HG02623 (cell line): ENCODE results near the gene MEX3A.
"Not testable (repeated sequence)": the region's sequence is repeated elsewhere in the genome, so short reads cannot be mapped to it uniquely, and the experiment has no call there.

ENCODE experiments used
- ATAC-seq: cut with Tn5 transposase; IDR thresholded peaks from one replicate; pipeline ENCODE4 v1.9.1; 2021; ENCODE audit warnings: moderate library complexity; ENCODE audit not compliant: unreplicated experiment

Gene MEX3A

GRCh38 chr1:156081180-156081916, 917 bp downstream of the MEX3A start:
- no peak for ATAC-seq

- ATAC-seq = no peak
Measured at GRCh38 chr1:156080863-156081179, 1.4 kb downstream of the MEX3A start.

GRCh38 chr1:156080241-156080862, 1.9 kb downstream of the MEX3A start:
- no peak for ATAC-seq

GRCh38 chr1:156079762-156080161, 2.5 kb downstream of the MEX3A start:
- no peak for ATAC-seq

DNA sequence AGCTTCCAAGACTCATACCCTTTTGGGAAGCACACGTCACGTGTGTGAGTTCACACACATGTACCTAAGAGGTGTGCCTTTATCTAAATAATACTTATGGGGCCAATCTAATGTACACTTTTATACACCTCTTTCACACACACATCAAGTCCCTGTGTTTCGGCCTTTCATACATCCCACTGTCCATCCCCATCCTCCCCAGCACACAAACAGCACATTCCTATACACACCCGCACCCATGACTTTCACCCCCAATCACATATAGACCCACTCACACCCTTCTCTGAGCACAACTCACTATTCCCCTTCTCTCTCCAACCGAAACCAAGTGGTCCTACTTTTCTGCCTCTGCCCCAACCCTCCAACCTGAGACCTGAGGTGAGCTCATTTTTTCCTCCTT, 3.5 kb downstream of the MEX3A start:
- no peak for ATAC-seq

GRCh38 chr1:156077430-156077760, 4.9 kb downstream of the MEX3A start:
- no peak for ATAC-seq

GRCh38 chr1:156076609-156077429, 5.4 kb downstream of the MEX3A start:
- ATAC-seq = no peak

- no peak for ATAC-seq
Measured at GRCh38 chr1:156075775-156076204, 6.5 kb downstream of the MEX3A start.

DNA sequence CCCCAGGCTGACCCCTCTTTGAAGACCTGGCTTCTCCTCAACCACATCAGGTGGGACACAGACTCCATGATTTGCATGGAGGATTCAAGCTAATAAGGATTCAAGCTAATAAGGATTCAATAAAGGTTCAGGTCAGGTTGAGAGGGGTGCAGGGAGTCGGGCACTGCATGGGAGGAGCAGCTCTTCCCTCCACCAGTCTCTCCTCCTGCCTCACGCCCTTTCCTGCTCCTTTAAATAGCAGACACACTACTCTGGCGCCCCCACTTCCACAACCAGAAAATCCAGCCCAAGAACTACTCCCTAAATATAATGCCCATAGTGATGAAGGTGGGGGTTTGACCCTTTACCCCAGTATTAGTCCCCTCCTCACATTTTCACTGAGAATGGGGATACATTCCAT, 7.1 kb downstream of the MEX3A start:
- no peak for ATAC-seq

DNA sequence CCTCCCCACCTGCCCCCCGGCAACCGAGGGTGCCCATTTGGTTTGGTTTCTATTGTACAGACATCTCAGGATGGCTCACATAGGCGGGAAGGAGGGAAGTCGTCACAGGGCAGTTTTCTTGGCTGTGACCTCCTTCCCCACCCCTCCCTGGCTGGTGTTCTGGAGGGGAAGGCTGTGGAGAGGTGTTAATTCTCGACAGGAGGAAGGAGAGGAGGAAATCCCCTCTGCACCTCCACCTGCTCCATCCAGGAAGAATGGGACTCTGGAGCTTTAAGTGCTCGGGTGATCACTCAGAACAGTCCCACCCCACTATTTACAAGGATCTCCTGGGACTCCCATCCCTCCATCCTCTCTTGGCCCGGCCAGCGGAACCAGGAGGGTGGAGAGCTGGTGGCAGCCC, 7.6 kb downstream of the MEX3A start:
- no peak for ATAC-seq

- ATAC-seq = no peak
Measured at GRCh38 chr1:156073740-156074139, 8.5 kb downstream of the MEX3A start.

DNA sequence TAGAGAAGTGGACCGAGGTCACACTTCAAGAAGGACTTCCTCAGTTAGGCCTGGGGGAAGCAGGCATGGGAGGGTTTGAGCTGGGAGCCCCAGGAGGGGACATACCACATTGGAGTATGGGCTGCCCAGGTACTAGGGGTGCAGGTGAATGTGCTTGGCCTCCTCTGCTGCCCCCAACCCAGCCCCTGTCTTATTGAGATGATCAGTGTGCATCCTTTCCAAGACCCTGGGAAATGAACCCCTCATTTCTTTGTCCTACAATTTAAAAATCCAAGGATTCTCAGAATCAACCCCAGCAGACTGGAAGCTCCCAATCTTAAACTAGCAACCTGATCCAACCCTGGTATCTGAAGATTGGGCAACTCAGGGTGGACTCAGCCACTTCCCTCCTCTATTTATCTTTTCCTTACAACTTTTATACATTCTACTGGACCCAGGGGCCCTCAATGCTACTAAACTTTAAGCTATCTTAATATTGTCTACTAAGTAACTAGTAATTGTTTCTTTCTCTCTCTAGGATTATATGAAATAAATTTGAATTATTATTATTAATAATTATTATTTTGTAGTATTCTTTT, 9.1 kb downstream of the MEX3A start:
- no peak for ATAC-seq

GRCh38 chr1:156072251-156072650, 10.0 kb downstream of the MEX3A start:
- ATAC-seq = no peak

DNA sequence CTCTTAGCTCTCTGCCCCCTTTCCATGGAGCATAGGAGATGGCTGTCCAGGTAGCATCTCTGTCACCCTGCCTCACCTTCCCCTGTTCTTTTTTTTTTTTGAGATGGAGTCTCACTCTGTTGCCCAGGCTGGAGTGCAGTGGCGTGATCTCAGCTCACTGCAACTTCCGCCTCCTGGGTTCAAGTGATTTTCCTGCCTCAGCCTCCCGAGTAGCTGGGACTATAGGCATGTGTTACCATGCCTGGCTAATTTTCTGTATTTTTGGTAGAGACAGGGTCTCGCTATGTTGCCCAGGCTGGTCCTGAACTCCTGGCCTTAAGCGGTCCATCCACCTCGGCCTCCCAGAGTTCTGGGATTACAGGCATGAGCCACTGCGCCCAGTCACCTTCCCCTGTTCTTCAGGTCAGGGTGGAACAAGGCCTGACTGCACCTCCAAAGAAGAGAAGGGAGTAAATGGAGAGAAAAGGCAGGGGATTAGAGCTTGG, 10.9 kb downstream of the MEX3A start:
- ATAC-seq = not testable (repeated sequence)

GRCh38 chr1:156070548-156070947, 11.7 kb downstream of the MEX3A start:
- no peak for ATAC-seq

DNA sequence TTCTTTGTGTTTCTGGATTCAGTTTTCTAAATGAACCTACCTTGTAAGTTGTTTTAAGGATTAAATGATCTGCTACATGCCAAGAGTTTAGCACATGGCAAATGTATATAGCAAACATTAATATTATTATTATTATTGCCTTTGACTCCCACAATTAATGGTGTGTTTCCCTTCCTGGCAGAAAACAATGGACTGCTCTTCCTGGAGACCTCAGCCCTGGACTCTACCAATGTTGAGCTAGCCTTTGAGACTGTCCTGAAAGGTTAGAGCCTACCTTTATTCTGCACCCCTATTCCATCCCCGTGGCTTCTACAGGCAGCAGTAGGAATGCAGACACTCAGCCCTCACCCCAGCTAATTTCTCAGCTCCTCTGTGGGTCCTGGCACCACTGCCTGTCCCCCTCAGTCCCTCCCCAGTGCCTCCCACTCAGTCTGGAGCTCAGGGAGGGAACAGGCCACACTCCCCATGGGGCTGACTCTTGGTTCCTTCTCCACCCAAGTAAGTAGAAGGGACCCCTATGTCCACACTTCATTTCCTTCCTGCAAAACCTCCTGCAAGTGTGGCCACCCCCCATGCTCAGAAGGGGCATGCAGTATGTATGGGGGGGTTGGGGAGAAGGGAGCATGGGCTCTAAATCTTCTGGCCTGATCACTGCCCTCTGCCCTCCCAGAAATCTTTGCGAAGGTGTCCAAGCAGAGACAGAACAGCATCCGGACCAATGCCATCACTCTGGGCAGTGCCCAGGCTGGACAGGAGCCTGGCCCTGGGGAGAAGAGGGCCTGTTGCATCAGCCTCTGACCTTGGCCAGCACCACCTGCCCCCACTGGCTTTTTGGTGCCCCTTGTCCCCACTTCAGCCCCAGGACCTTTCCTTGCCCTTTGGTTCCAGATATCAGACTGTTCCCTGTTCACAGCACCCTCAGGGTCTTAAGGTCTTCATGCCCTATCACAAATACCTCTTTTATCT, 12.5 kb downstream of the MEX3A start:
- ATAC-seq = no peak

DNA sequence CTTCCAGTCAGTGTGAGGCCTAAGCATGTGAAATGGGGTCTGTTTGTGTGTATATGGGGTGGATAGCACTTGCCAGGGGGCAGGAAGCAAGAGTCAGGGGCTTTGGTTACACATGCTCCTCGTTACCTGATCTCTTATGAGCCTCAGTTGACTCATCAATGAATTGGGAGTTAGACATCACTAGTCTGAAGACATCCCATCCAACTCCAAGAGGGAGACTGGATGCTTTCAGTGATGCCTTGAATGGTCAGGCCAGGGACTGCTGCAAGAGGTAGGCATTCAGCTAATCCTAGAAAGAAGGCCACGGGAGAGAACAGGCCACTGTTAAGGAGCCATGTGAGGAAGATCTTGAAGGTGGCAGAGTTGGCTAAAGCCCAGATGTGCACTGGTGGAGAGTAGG, 15.0 kb downstream of the MEX3A start:
- ATAC-seq = no peak

- ATAC-seq = no peak
Measured at GRCh38 chr1:156065871-156066270, 16.4 kb downstream of the MEX3A start.

DNA sequence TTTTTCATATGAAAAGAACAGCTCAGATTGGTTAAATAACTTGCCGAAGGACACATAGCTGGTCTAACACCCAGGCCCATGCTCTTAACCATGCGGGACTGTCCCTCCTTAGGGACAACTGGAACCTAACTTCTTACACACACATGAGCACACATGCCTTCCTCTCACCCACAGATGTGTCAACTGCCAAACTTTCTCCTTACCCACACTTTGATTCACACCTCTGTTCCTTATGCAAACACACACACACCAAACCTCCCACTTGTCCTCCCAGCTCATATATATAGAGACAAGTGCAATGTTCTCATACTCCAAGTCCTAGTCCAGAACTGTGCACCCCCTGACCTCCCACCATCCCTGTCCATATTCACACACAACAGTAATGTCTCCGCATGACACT, 17.1 kb downstream of the MEX3A start:
- ATAC-seq = no peak

GRCh38 chr1:156064615-156065014, 17.6 kb downstream of the MEX3A start:
- ATAC-seq = no peak

DNA sequence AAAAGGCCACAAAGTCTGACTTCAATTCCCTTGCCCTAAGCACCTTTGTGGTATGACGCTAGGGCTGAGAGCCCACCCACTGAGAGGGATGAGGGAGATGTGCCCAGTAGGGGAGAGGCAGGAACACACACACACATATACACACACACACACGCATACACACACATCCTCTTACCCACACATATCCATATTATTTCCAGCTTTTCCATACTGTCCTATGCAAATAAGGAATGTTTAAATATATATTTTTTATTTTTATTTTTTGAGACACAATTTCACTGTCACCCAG, 18.3 kb downstream of the MEX3A start:
- ATAC-seq = no peak
